Epithelial cell of esophagus (primary cell): ENCODE results near the gene ADAM19.

Experiments used
- DNase-seq: peaks from one replicate; pipeline ENCODE4 v3.0.0; 2010; ENCODE audit warnings: low read depth
- H3K4me3 ChIP-seq: 2 replicates; pipeline ENCODE4 v1.5.1; 2011; ENCODE audit warnings: mild to moderate bottlenecking, low read length, control low read depth
- TF ChIP-seq, protein P1 (sequence below): IDR thresholded peaks from 2 replicates; pipeline ENCODE4 v1.5.1; 2011; ENCODE audit warnings: low read depth, mild to moderate bottlenecking, low read length, control low read depth, inconsistent platforms; ENCODE audit not compliant: insufficient read depth; ENCODE audit errors: missing control alignments

ADAM19 gene

GRCh38 chr5:157612581-157612980, 37.0 kb upstream of the ADAM19 start:
- no peak overlapping the region for H3K4me3 ChIP-seq
- TF ChIP-seq, protein P1, sequence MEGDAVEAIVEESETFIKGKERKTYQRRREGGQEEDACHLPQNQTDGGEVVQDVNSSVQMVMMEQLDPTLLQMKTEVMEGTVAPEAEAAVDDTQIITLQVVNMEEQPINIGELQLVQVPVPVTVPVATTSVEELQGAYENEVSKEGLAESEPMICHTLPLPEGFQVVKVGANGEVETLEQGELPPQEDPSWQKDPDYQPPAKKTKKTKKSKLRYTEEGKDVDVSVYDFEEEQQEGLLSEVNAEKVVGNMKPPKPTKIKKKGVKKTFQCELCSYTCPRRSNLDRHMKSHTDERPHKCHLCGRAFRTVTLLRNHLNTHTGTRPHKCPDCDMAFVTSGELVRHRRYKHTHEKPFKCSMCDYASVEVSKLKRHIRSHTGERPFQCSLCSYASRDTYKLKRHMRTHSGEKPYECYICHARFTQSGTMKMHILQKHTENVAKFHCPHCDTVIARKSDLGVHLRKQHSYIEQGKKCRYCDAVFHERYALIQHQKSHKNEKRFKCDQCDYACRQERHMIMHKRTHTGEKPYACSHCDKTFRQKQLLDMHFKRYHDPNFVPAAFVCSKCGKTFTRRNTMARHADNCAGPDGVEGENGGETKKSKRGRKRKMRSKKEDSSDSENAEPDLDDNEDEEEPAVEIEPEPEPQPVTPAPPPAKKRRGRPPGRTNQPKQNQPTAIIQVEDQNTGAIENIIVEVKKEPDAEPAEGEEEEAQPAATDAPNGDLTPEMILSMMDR, result no peak
- DNase-seq, result no peak

DNA sequence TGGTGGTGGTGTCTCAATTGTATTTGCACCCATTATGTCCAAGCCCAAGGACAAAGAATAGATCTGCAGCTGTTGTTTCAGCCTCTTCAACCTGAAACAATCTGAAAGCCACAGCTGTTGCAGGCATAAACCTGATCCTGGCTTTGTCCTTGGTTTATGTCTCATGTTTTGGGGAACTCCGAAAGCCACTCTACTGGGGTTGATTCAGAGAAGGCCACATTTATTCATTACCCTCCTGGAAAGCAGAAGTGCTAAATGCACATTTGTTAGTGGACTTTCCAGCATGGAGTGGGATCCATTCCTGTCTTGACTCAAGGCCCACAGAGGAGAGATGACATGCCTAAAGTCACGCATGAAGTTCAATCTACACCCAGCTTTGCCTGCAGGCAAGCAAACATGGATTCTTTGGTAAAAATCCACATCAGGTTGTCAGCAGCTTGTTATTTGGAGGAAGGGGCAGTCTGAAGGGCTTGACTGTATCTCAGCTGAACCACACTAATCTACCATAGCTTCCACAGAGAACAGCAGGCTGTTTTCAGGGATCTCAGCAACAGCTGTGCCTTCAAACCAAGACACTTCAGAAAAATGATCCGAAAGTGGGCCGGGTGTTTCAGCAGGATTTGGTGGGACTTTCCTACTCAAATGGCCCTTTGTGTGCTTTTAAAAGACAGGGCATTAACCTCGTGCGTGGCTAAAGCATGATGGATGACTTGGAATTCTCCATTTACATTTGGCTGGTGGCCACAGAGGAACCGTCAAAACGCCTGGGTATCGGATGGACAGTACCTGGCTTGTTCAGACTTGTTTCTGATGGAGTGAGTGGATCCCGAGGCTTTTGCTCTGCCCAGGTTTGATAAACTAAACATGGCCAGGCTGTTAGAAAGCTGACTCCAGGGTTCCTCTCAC, 36.2 kb upstream of the ADAM19 start:
- DNase-seq, result peak; percentile 86
- H3K4me3 ChIP-seq, result no peak overlapping the region
- TF ChIP-seq, protein P1, result no peak

DNA sequence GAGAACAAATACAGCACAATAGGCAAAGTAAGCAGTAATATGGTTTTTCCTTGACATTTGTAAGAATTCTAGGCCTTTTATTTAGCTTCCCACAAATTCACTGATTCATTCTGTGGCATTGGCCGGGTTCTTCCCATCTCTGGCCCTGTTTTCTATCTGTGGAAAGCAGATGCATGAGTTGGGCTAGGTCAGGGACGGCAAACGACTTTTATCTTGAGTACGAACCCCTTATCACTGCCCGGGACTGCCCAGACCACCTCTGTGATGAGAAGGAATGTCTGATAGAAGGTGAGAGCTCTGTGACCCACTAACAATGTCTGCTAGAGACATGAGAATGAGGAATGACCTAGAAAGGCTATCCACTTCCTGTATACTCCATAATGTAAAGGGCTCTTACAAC, 35.4 kb upstream of the ADAM19 start:
- DNase-seq, result no peak
- no peak overlapping the region for H3K4me3 ChIP-seq
- TF ChIP-seq, protein P1, result no peak

GRCh38 chr5:157608972-157609565, 33.5 kb upstream of the ADAM19 start:
- TF ChIP-seq, protein P1, result no peak
- no peak overlapping the region for H3K4me3 ChIP-seq
- no peak for DNase-seq

- DNase-seq, result peak; percentile 92
- H3K4me3 ChIP-seq, result no peak overlapping the region
- TF ChIP-seq, protein P1, result no peak
Observed at GRCh38 chr5:157607371-157608161, 32.0 kb upstream of the ADAM19 start.

- TF ChIP-seq, protein P1, result no peak
- no peak overlapping the region for H3K4me3 ChIP-seq
- no peak for DNase-seq
Observed at GRCh38 chr5:157606046-157606445, 30.5 kb upstream of the ADAM19 start.
